ENCODE measurements around the gene ADIPOQ. TPM values are rescaled to one million over a fixed set of nuclear protein-coding genes. Genes with fewer than 3 reads are reported as not detected.

Gene ADIPOQ
- total and polyA plus RNA-seq, 10 donors, result 0.11 to 0.17 (median 0.12) TPM; not detected in 7

GRCh38 chr3:186814100-186814499 is 28.4 kb upstream of the ADIPOQ start:
- H3K4me3 ChIP-seq, result no peak overlapping the region
- intact Hi-C loops (cut with DNase I; ENCODE audit: low total_unique reads), result no loop called here
- no peaks in the 10 kb centered on the region for H3K9me3 ChIP-seq
- no peaks in the 10 kb centered on the region for H3K4me1 ChIP-seq
- DNase-seq, result no peak
- H3K27ac ChIP-seq, result no peak overlapping the region
- no peaks in the 10 kb centered on the region for H3K36me3 ChIP-seq
- peaks cover 0 to 9% (median 0%) of the 10 kb centered on the region in 7 donors for H3K27me3 ChIP-seq (replicated peaks in 1 of 7)
- WGBS, 5 donors, result 86 to 98% (median 90%) methylated on average over 4 of the region's 4 CpGs
- no peak for TF ChIP-seq POLR2A (IDR thresholded peaks at IDR 0.05)
- TF ChIP-seq POLR2AphosphoS5 (IDR thresholded peaks at IDR 0.05), result no peak
- TF ChIP-seq CTCF (IDR thresholded peaks at IDR 0.05 in 8 of 11, conservative IDR thresholded peaks at IDR 0.05 in 3 of 11), result no peak

DNA sequence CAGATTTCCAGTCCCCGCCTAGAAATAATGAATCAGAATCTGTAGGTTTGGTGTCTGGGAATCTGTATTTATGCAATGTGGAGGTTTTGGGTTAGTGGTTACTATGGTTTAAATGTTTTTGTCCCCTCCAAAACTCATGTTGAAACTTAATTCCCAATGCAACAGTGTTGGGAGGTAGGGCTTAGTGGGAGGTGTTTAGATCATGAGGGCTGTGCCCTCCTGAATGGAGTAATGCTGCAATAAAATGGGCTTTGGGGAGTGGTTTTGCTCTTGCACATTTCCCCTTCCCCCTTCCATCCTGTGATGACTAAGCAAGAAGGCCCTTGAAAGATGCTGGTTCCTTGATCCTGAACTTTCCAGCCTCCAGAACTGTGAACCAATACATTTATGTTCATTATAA is 27.1 kb upstream of the ADIPOQ start:
- DNase-seq, result no peak
- intact Hi-C loops (cut with DNase I; ENCODE audit: low total_unique reads), result no loop called here
- no peak overlapping the region for H3K4me3 ChIP-seq
- no peaks in the 10 kb centered on the region for H3K4me1 ChIP-seq
- 56 to 93% (median 80%) methylated on average over 1 of the region's 1 CpG for WGBS, 5 donors
- no peaks in the 10 kb centered on the region for H3K36me3 ChIP-seq
- no peak overlapping the region for H3K27ac ChIP-seq
- no peaks in the 10 kb centered on the region for H3K9me3 ChIP-seq
- TF ChIP-seq CTCF (IDR thresholded peaks at IDR 0.05 in 8 of 11, conservative IDR thresholded peaks at IDR 0.05 in 3 of 11), result no peak
- H3K27me3 ChIP-seq (replicated peaks in 1 of 7), result peaks cover 0 to 9% (median 0%) of the 10 kb centered on the region in 7 donors

GRCh38 chr3:186818516-186818915 is 24.0 kb upstream of the ADIPOQ start:
- H3K36me3 ChIP-seq, result no peaks in the 10 kb centered on the region
- 94 to 98% (median 97%) methylated on average over 5 of the region's 5 CpGs for WGBS, 5 donors
- H3K27ac ChIP-seq, result no peak overlapping the region
- peaks cover 0 to 9% (median 0%) of the 10 kb centered on the region in 7 donors for H3K27me3 ChIP-seq (replicated peaks in 1 of 7)
- no peaks in the 10 kb centered on the region for H3K9me3 ChIP-seq
- intact Hi-C loops (cut with DNase I; ENCODE audit: low total_unique reads), result no loop called here
- H3K4me1 ChIP-seq, result peaks cover 0 to 6% (median 0%) of the 10 kb centered on the region in 6 donors
- TF ChIP-seq POLR2A (IDR thresholded peaks at IDR 0.05) (no peak), CTCF (IDR thresholded peaks at IDR 0.05 in 8 of 11, conservative IDR thresholded peaks at IDR 0.05 in 3 of 11) (no peak), POLR2AphosphoS5 (IDR thresholded peaks at IDR 0.05) (no peak)
- H3K4me3 ChIP-seq, result no peak overlapping the region
- no peak for DNase-seq

GRCh38 chr3:186818956-186819355 is 23.6 kb upstream of the ADIPOQ start:
- intact Hi-C loops (cut with DNase I; ENCODE audit: low total_unique reads), result no loop called here
- Histone ChIP-seq H3K27ac (no peak overlapping the region), H3K9me3 (no peaks in the 10 kb centered on the region), H3K36me3 (no peaks in the 10 kb centered on the region), H3K4me1 (peaks cover 0 to 6% (median 0%) of the 10 kb centered on the region in 6 donors), H3K4me3 (no peak overlapping the region), H3K27me3 (replicated peaks in 1 of 7) (peaks cover 0 to 9% (median 0%) of the 10 kb centered on the region in 7 donors)
- DNase-seq, result no peak
- WGBS, 5 donors, result 72 to 94% (median 86%) methylated on average over 1 of the region's 1 CpG
- TF ChIP-seq POLR2A (IDR thresholded peaks at IDR 0.05) (no peak), CTCF (IDR thresholded peaks at IDR 0.05 in 8 of 11, conservative IDR thresholded peaks at IDR 0.05 in 3 of 11) (no peak), POLR2AphosphoS5 (IDR thresholded peaks at IDR 0.05) (no peak)

Measured in spleen (tissue), 11 donors.